OCI-LY7 (cell line): ENCODE results near the gene INTS7.

ENCODE experiments used
- CTCF ChIP-seq: fragments of 200-600 bp; sonication (generic); conservative IDR thresholded peaks from 2 replicates; pipeline ENCODE4 v1.5.1; 2014; ENCODE audit warnings: mild to moderate bottlenecking, antibody characterized with exemption, low read length, moderate library complexity, mixed read lengths
- EZH2phosphoT487 ChIP-seq: fragments of 200-600 bp; sonication (generic); IDR thresholded peaks from 2 replicates; pipeline ENCODE4 v1.6.1; 2018; ENCODE audit warnings: low read depth, borderline replicate concordance, mild to moderate bottlenecking, mixed run types, antibody characterized with exemption, low read length, moderate library complexity, mixed read lengths

GRCh38 chr1:211986628-211987254 lies 48.6 kb downstream of the INTS7 start:
- TF ChIP-seq CTCF (no peak), EZH2phosphoT487 (no peak)
